Stimulated activated memory B cell treated with anti-CD40 and anti-IgM and Interleukin-4, amounts not matched to agents 10 μg/mL and 1 μg/mL and 100 μg/mL, for 72 hours (primary cell): Measurements from ENCODE around the gene NALCN.

Experiments
- ATAC-seq: fragments of 150-1000 bp; cut with Tn5 transposase; 2 replicates; pipeline ENCODE4 v1.10.0; 2021
- H3K27ac Mint-ChIP-seq: one replicate; pipeline ENCODE4 v1.8.0; 2022; ENCODE audit warnings: mild to moderate bottlenecking, mixed read lengths
- H3K27me3 Mint-ChIP-seq: one replicate; pipeline ENCODE4 v1.8.0; 2022; ENCODE audit warnings: mixed read lengths
- H3K36me3 Mint-ChIP-seq: one replicate; pipeline ENCODE4 v1.8.0; 2022; ENCODE audit warnings: mixed read lengths
- H3K4me1 Mint-ChIP-seq: one replicate; pipeline ENCODE4 v1.8.0; 2022; ENCODE audit warnings: mixed read lengths
- H3K4me3 Mint-ChIP-seq: one replicate; pipeline ENCODE4 v1.8.0; 2022; ENCODE audit warnings: mild to moderate bottlenecking, moderate library complexity, mixed read lengths
- H3K9me3 Mint-ChIP-seq: one replicate; pipeline ENCODE4 v1.8.0; 2022; ENCODE audit warnings: mixed read lengths

The NALCN gene

GRCh38 chr13:101007245-101007644, 409.1 kb downstream of the NALCN start:
- Mint-ChIP-seq H3K4me3 (no peak overlapping the region), H3K27me3 (peaks cover 7% of the 10 kb centered on the region), H3K9me3 (no peaks in the 10 kb centered on the region), H3K4me1 (no peaks in the 10 kb centered on the region), H3K27ac (no peak overlapping the region), H3K36me3 (no peaks in the 10 kb centered on the region)
- no peak for ATAC-seq
